ENCODE data around the gene DPY19L1.
"Not testable (repeated sequence)": the region's sequence is repeated elsewhere in the genome, so short reads cannot be mapped to it uniquely, and the experiment has no call there.

DPY19L1 gene

DNA sequence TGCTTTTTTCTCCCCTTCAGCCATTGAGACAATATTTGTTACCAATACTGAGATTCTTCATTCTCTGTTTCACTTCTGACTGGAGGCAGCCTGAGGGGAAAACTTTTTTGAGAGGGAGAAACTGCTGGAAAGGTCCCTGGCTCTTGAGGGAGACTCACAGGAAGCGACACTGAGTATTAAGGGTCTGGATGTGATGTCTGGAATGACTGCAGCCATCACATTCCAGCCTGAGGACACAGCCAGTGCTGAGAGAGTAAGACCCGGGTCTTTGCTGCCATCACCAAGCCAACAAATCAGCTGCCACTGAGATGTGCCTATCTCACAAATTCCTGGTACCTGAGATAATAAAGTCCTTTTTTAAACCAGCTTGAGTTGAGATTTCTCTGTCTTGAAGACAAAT lies 157.4 kb downstream of the DPY19L1 start:
- no peaks in the 10 kb centered on the region for H3F3A ChIP-seq (ENCODE audit: control insufficient read depth, insufficient read depth)
- H3K9me2 ChIP-seq (replicated peaks; ENCODE audit: control insufficient read depth, low read length): no peaks in the 10 kb centered on the region
- H3K4me2 ChIP-seq (ENCODE audit: low read length): no peak overlapping the region
- H4K20me1 ChIP-seq (ENCODE audit: control insufficient read depth, insufficient read depth, low read depth, low read length): no peaks in the 10 kb centered on the region
- H3K9me3 ChIP-seq (ENCODE audit: control insufficient read depth, insufficient read depth, low read length): peaks cover 5% of the 10 kb centered on the region; the same call in 1 of the 2 replicates
- no peak overlapping the region for H3K27ac ChIP-seq (ENCODE audit: low read depth, low read length)
- no peak for TF ChIP-seq EZH2phosphoT487 (IDR thresholded peaks at IDR 0.05; ENCODE audit: borderline replicate concordance, low read length)
- TF ChIP-seq, protein P1, sequence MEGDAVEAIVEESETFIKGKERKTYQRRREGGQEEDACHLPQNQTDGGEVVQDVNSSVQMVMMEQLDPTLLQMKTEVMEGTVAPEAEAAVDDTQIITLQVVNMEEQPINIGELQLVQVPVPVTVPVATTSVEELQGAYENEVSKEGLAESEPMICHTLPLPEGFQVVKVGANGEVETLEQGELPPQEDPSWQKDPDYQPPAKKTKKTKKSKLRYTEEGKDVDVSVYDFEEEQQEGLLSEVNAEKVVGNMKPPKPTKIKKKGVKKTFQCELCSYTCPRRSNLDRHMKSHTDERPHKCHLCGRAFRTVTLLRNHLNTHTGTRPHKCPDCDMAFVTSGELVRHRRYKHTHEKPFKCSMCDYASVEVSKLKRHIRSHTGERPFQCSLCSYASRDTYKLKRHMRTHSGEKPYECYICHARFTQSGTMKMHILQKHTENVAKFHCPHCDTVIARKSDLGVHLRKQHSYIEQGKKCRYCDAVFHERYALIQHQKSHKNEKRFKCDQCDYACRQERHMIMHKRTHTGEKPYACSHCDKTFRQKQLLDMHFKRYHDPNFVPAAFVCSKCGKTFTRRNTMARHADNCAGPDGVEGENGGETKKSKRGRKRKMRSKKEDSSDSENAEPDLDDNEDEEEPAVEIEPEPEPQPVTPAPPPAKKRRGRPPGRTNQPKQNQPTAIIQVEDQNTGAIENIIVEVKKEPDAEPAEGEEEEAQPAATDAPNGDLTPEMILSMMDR (IDR thresholded peaks at IDR 0.05; ENCODE audit: low read depth, low read length, poor library complexity, severe bottlenecking): no peak
- no peaks in the 10 kb centered on the region for H3K27me3 ChIP-seq (ENCODE audit: control insufficient read depth, low read length)
- no peaks in the 10 kb centered on the region for H3K79me2 ChIP-seq (ENCODE audit: control insufficient read depth, low read length)
- no peaks in the 10 kb centered on the region for H3K4me1 ChIP-seq (ENCODE audit: control insufficient read depth, low read length)
- H3K4me3 ChIP-seq (ENCODE audit: low read length): no peak overlapping the region
- H3K36me3 ChIP-seq (ENCODE audit: control insufficient read depth, low read length): no peaks in the 10 kb centered on the region

DNA sequence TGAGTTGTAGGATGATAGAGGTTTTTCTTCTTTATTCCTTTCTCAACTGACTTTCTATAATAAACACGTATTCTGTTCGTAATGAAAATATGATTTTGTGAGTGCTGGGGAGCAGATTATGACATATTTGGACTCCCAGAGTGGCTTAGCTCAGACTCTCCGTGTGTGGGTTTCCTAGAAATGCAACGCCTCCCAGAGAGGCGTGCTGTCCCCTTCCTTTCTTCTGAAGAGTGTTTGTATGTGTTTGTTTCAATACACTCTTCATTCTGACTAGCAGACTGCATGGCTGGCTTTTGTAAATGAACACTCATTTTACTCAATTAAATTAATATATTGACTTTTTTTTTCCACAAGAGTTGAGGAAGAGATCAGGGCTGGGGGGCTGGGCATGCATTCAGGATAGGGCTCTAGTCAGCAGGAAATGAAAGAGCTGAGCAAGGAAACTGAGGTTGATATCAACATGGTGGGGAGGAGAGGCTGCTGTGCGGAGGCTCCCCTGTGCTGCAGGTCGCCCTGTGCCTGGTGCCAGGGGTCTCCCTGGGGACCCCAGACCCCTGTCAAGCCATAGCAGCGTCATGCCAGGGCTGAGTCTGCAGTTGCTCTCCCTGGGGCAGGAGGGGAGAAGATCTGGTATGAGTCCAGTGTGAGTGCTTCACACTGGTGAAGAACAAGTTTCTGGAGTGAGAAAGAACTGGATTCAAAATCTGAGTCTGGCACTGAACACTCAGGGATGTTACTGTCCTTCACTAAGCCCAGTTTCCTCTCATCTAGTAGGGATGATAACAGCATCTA lies 158.1 kb downstream of the DPY19L1 start:
- H3K9me3 ChIP-seq (ENCODE audit: control insufficient read depth, insufficient read depth, low read length); H3K36me3 ChIP-seq (ENCODE audit: control insufficient read depth, low read length); H4K20me1 ChIP-seq (ENCODE audit: control insufficient read depth, insufficient read depth, low read depth, low read length); H3K27me3 ChIP-seq (ENCODE audit: control insufficient read depth, low read length); H3K9me2 ChIP-seq (replicated peaks; ENCODE audit: control insufficient read depth, low read length); H3K4me2 ChIP-seq (ENCODE audit: low read length); H3K4me1 ChIP-seq (ENCODE audit: control insufficient read depth, low read length); H3K27ac ChIP-seq (ENCODE audit: low read depth, low read length); H3F3A ChIP-seq (ENCODE audit: control insufficient read depth, insufficient read depth); H3K4me3 ChIP-seq (ENCODE audit: low read length); H3K79me2 ChIP-seq (ENCODE audit: control insufficient read depth, low read length): not testable (repeated sequence)
